Activated CD8-positive, alpha-beta T cell treated with anti-CD3 and anti-CD28 coated beads for 36 hours (primary cell): Measurements from ENCODE around the gene UFSP1. TPM values are rescaled to one million over a fixed set of nuclear protein-coding genes. Genes with fewer than 3 reads are reported as not detected.

Experiments used
- ATAC-seq: fragments of 200-7000 bp; cut with Tn5 transposase; one replicate; pipeline ENCODE4 v1.10.0; 2021; ENCODE audit warnings: mild to moderate bottlenecking, moderate library complexity
- CTCF ChIA-PET: fragments of 350-600 bp; sonication (Branson Sonifier 250); formaldehyde crosslinking; loops from one replicate; lab custom pipeline; 2021; ENCODE audit warnings: antibody characterized with exemption; lab: Charles Lee
- POLR2A ChIA-PET: fragments of 350-600 bp; sonication (Branson Sonifier 250); formaldehyde crosslinking; loops from one replicate; lab custom pipeline; 2021; ENCODE audit warnings: antibody characterized with exemption; lab: Charles Lee
- DNase-seq: peaks from one replicate; pipeline ENCODE4 v3.0.0-alpha.2; 2020
- H3K27ac Mint-ChIP-seq: one replicate; pipeline ENCODE4 v1.8.0; 2021; ENCODE audit warnings: mild to moderate bottlenecking, mixed read lengths
- H3K27me3 Mint-ChIP-seq: one replicate; pipeline ENCODE4 v1.8.0; 2021; ENCODE audit warnings: mixed read lengths
- H3K36me3 Mint-ChIP-seq: one replicate; pipeline ENCODE4 v1.8.0; 2021; ENCODE audit warnings: low read depth, mixed read lengths
- H3K4me1 Mint-ChIP-seq: one replicate; pipeline ENCODE4 v1.8.0; 2021; ENCODE audit warnings: low read depth, mixed read lengths
- H3K4me3 Mint-ChIP-seq: one replicate; pipeline ENCODE4 v1.8.0; 2021; ENCODE audit warnings: mild to moderate bottlenecking, moderate library complexity, mixed read lengths
- H3K9me3 Mint-ChIP-seq: one replicate; pipeline ENCODE4 v1.8.0; 2021; ENCODE audit warnings: mixed read lengths
- CTCF ChIP-seq: fragments of 200-600 bp; IDR thresholded peaks from one replicate; pipeline ENCODE4 v1.8.0; 2022; ENCODE audit warnings: antibody characterized with exemption, mild to moderate bottlenecking
- intact Hi-C: fragments of 100-400 bp; cut with micrococcal nuclease; formaldehyde crosslinking; loops from one replicate; pipeline ENCODE4 v1.10.0; 2022
- total RNA-seq, 2 experiments: library from RNA; stranded (reverse); gene quantifications; one replicate each; pipeline ENCODE4 v1.2.3, GENCODE V29; 2021

Gene UFSP1
- total RNA-seq, 2 experiments from 2014 or later, result 2.1 to 2.2 TPM

- H3K4me3 Mint-ChIP-seq, result no peak overlapping the region
- H3K27ac Mint-ChIP-seq, result no peak overlapping the region
- no peak for ATAC-seq
- no peaks in the 10 kb centered on the region for H3K36me3 Mint-ChIP-seq
- DNase-seq, result no peak
- peaks cover 35% of the 10 kb centered on the region for H3K27me3 Mint-ChIP-seq
- TF ChIP-seq CTCF, result no peak
- ChIA-PET CTCF (interaction anchor here (0.6 to 2.2 kb wide), 6 partner anchors 8 to 361 kb away, joined by 3 to 19 read pairs (median 4); partner anchors contain the start of genes SLC12A9 and UFSP1), POLR2A (no interaction called here)
- intact Hi-C loops, result loop anchor here (2.0 to 5.0 kb wide), 2 partner anchors 161 to 179 kb away; no protein-coding TSS in a partner anchor
- peaks cover 7% of the 10 kb centered on the region for H3K4me1 Mint-ChIP-seq
- H3K9me3 Mint-ChIP-seq, result no peaks in the 10 kb centered on the region
These were observed 8.4 kb upstream of the UFSP1 start for GRCh38 chr7:100897772-100898454.

DNA sequence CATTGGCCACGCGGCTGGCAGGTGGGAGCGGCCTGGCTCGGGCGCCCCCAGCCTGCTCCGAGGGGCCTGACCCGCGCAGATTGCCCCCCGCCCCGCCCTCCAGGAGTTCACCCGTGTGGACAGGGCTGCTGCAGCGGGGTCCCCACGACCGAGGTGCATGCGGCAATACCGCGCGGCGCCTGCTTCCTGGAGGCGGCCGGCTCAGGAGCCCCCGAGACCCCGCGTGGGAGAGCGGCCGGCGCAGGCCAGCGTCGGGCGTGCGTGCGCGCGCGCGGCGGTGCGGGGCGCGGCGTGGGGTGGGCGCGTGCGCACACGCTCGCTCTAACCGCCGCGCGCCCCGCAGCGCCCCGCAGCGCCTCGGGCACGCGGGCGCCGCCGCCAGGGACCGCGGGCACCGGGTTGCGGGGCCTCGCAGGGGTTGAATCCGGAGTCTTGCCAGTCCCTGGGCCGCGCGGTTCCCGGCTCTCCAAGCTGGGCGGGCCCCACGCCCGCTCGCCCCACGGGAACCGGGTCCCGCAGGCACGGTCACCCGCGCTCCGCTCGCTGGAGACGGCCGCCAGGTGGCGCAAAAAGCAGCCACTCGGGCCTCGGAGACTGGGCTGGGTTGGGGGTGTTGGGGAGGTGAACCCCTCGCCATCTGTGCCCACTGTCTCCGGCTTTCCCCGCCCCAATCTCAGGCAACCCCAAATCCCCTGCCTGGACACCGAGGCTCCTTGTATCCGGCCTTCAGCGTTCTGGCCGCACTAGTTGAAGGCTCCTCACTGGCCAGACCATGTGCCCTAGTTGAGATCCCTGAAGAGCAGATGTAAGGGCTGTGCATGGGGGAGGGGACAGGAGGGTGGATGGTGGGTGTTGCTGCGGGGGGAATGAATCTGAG lies 7.5 kb upstream of the UFSP1 start:
- CTCF ChIA-PET, result interaction anchor here (1.0 to 2.2 kb wide), 4 partner anchors 8 to 162 kb away, joined by 3 to 19 read pairs (median 5); partner anchors contain the start of gene UFSP1
- intact Hi-C loops, result loop anchor here (2.0 to 5.0 kb wide), 2 partner anchors 162 to 180 kb away; no protein-coding TSS in a partner anchor

DNA sequence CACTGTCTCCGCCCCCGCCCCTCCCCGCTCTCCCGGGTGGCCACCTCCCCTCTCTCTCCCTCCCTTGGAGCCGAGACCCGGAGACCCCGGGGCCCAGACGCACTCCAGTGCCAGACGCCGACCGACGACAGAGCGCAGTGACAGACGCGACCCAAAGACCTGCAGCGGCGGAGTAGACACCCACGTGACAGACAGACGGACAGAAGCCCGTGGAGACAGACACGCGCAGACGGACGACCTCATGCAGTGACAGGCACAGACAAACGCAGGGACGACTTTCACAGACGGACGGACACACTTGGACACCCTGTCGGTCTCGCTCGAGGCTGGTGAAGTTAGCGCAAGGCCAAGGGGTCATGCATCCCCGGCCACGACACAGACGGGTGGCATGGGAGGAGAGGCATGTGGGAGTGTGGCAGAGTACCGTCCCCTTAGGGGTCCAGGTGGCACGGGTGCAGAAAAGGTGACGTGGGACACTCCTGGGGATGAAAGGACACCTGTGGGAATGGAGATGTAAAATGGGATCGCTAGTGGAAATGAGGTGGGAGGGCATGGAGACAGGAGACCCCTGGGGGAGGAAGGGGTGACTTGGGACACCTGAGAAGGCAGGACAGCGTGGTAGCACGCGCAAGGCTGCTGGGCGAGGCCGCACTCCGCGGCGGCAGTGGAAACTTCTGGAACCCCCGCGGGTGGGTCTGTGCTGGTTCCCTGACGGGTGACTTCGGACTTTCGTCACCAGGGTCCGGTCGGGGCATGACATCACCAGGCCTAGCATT lies 6.6 kb upstream of the UFSP1 start:
- POLR2A ChIA-PET, result no interaction called here

More for the DNA sequence above, 7.5 kb upstream of the UFSP1 start:
- peak; percentile 74 for TF ChIP-seq CTCF
- Mint-ChIP-seq H3K9me3 (no peaks in the 10 kb centered on the region), H3K27ac (no peak overlapping the region), H3K4me1 (peaks cover 7% of the 10 kb centered on the region), H3K27me3 (peaks cover 43% of the 10 kb centered on the region), H3K36me3 (no peaks in the 10 kb centered on the region), H3K4me3 (peak overlapping the region; percentile 8)
- peak; percentile 55 for ATAC-seq
- DNase-seq, result peak; percentile 62
- POLR2A ChIA-PET, result no interaction called here

GRCh38 chr7:100895701-100895955 lies 6.1 kb upstream of the UFSP1 start, which contains the start of gene ACHE:
Gene ACHE, minus strand, starts transcription at chr7:100895888. Its CDS starts 1,656 bp downstream, at chr7:100894232.
- H3K4me1 Mint-ChIP-seq, result peaks cover 12% of the 10 kb centered on the region
- H3K36me3 Mint-ChIP-seq, result no peaks in the 10 kb centered on the region
- ChIA-PET POLR2A (no interaction called here), CTCF (interaction anchor here (1.2 to 2.9 kb wide), 5 partner anchors 49 to 181 kb away, joined by 3 to 15 read pairs (median 4); no protein-coding TSS in a partner anchor)
- no peaks in the 10 kb centered on the region for H3K9me3 Mint-ChIP-seq
- ATAC-seq (peak; percentile 7), DNase-seq (no peak)
- no peak within 1 kb of the TSS for H3K27ac Mint-ChIP-seq
- peaks cover 45% of the 10 kb centered on the region for H3K27me3 Mint-ChIP-seq
- peak within 1 kb of the TSS; percentile 39 for H3K4me3 Mint-ChIP-seq
- no peak for TF ChIP-seq CTCF
- intact Hi-C loops, result loop anchor here (5.0 kb wide), 1 partner anchor 182 kb away; no protein-coding TSS in a partner anchor

More for the DNA sequence above, 6.6 kb upstream of the UFSP1 start:
- peaks cover 49% of the 10 kb centered on the region for H3K27me3 Mint-ChIP-seq
- CTCF ChIA-PET, result interaction anchor here (1.2 to 2.9 kb wide), 5 partner anchors 48 to 181 kb away, joined by 3 to 15 read pairs (median 4); no protein-coding TSS in a partner anchor
- no peak overlapping the region for H3K27ac Mint-ChIP-seq
- H3K9me3 Mint-ChIP-seq, result no peaks in the 10 kb centered on the region
- no peaks in the 10 kb centered on the region for H3K36me3 Mint-ChIP-seq
- H3K4me1 Mint-ChIP-seq, result peaks cover 10% of the 10 kb centered on the region
- DNase-seq (peak; percentile 46), ATAC-seq (peak; percentile 35)
- intact Hi-C loops, result loop anchor here (2.0 to 5.0 kb wide), 2 partner anchors 163 to 181 kb away; no protein-coding TSS in a partner anchor
- peak overlapping the region; percentile 39 for H3K4me3 Mint-ChIP-seq
- no peak for TF ChIP-seq CTCF
